ENCODE measurements around the gene TMPRSS11A.

GRCh38 chr4:67909905-67910584 lies 53.2 kb downstream of the TMPRSS11A start:
- TF ChIP-seq, protein P1, sequence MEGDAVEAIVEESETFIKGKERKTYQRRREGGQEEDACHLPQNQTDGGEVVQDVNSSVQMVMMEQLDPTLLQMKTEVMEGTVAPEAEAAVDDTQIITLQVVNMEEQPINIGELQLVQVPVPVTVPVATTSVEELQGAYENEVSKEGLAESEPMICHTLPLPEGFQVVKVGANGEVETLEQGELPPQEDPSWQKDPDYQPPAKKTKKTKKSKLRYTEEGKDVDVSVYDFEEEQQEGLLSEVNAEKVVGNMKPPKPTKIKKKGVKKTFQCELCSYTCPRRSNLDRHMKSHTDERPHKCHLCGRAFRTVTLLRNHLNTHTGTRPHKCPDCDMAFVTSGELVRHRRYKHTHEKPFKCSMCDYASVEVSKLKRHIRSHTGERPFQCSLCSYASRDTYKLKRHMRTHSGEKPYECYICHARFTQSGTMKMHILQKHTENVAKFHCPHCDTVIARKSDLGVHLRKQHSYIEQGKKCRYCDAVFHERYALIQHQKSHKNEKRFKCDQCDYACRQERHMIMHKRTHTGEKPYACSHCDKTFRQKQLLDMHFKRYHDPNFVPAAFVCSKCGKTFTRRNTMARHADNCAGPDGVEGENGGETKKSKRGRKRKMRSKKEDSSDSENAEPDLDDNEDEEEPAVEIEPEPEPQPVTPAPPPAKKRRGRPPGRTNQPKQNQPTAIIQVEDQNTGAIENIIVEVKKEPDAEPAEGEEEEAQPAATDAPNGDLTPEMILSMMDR (conservative IDR thresholded peaks at IDR 0.05; ENCODE audit: low read depth, low read length), result peak; percentile 84
- no peak for TF ChIP-seq EZH2 (IDR thresholded peaks at IDR 0.05; ENCODE audit: low read length, unreplicated experiment)
